ENCODE results near the gene PPA2.
A peak's percentile ranks its signal among the peaks of the same experiment; 100 is the strongest.

PPA2 gene

DNA sequence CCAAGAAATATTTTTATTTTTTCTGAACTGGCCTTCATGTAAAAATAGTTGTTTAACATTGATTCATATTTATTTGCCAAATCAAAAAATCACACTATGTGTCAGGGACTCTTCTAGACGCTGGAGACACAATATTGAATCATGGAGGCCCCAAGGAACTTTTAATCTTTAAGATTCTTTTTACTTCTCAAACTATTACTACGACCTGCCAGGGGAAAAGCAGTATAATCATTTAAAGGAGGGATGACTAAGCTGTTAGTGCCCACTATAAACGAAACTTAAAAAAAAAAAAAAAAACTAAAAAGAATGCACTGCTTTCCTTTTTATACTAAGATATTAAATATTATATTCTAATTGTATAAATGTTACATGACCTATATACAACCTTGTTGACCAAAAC lies 84.7 kb downstream of the PPA2 start:
- no peak for TF ChIP-seq YY1 (IDR thresholded peaks at IDR 0.05; ENCODE audit: low read depth)
- TF ChIP-seq TAF1 (IDR thresholded peaks at IDR 0.05; ENCODE audit: low read depth) = no peak
- no peak for TF ChIP-seq RAD21 (IDR thresholded peaks at IDR 0.05; ENCODE audit: low read depth)
- TF ChIP-seq TEAD4 (IDR thresholded peaks at IDR 0.05) = no peak
- TF ChIP-seq, protein P1, sequence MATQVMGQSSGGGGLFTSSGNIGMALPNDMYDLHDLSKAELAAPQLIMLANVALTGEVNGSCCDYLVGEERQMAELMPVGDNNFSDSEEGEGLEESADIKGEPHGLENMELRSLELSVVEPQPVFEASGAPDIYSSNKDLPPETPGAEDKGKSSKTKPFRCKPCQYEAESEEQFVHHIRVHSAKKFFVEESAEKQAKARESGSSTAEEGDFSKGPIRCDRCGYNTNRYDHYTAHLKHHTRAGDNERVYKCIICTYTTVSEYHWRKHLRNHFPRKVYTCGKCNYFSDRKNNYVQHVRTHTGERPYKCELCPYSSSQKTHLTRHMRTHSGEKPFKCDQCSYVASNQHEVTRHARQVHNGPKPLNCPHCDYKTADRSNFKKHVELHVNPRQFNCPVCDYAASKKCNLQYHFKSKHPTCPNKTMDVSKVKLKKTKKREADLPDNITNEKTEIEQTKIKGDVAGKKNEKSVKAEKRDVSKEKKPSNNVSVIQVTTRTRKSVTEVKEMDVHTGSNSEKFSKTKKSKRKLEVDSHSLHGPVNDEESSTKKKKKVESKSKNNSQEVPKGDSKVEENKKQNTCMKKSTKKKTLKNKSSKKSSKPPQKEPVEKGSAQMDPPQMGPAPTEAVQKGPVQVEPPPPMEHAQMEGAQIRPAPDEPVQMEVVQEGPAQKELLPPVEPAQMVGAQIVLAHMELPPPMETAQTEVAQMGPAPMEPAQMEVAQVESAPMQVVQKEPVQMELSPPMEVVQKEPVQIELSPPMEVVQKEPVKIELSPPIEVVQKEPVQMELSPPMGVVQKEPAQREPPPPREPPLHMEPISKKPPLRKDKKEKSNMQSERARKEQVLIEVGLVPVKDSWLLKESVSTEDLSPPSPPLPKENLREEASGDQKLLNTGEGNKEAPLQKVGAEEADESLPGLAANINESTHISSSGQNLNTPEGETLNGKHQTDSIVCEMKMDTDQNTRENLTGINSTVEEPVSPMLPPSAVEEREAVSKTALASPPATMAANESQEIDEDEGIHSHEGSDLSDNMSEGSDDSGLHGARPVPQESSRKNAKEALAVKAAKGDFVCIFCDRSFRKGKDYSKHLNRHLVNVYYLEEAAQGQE (IDR thresholded peaks at IDR 0.05; ENCODE audit: low read depth) = no peak
- TF ChIP-seq CREB1 (IDR thresholded peaks at IDR 0.05; ENCODE audit: low read depth) = no peak

DNA sequence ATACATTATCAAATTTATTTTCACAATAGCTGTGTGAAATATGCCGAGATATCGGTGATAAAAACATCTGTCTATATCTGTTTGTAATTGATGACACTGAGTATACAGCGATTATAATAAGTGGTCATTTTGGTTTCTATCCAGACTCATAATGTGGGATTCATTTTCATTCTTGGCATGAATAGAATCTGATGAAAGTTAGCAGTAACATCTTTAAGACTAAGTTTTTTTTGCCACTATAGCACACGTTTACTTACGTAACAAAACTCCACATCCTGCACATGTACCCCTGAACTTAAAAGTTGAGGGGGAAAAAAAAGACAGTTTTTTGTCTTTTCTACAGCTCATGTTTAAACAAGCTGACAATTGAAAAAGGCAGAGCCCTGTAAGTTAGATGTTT lies 86.4 kb downstream of the PPA2 start:
- TF ChIP-seq EP300 (IDR thresholded peaks at IDR 0.05; ENCODE audit: borderline replicate concordance) (no peak), NFIC (IDR thresholded peaks at IDR 0.05) (no peak), TEAD4 (IDR thresholded peaks at IDR 0.05) (no peak), CEBPB (IDR thresholded peaks at IDR 0.05) (no peak), CREB1 (IDR thresholded peaks at IDR 0.05; ENCODE audit: low read depth) (no peak), RAD21 (IDR thresholded peaks at IDR 0.05; ENCODE audit: low read depth) (no peak), YY1 (IDR thresholded peaks at IDR 0.05; ENCODE audit: low read depth) (no peak), FOXM1 (IDR thresholded peaks at IDR 0.05; ENCODE audit: borderline replicate concordance, low read depth) (no peak), TCF12 (IDR thresholded peaks at IDR 0.05; ENCODE audit: low read depth) (no peak), TAF1 (IDR thresholded peaks at IDR 0.05; ENCODE audit: low read depth) (no peak), ZBTB7A (IDR thresholded peaks at IDR 0.05; ENCODE audit: low read depth) (no peak), EGR1 (IDR thresholded peaks at IDR 0.05) (no peak)
- TF ChIP-seq, protein P1 (IDR thresholded peaks at IDR 0.05; ENCODE audit: low read depth) = no peak
- TF ChIP-seq, protein P2, sequence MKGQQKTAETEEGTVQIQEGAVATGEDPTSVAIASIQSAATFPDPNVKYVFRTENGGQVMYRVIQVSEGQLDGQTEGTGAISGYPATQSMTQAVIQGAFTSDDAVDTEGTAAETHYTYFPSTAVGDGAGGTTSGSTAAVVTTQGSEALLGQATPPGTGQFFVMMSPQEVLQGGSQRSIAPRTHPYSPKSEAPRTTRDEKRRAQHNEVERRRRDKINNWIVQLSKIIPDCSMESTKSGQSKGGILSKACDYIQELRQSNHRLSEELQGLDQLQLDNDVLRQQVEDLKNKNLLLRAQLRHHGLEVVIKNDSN (IDR thresholded peaks at IDR 0.05) = no peak
- TF ChIP-seq, protein P3, sequence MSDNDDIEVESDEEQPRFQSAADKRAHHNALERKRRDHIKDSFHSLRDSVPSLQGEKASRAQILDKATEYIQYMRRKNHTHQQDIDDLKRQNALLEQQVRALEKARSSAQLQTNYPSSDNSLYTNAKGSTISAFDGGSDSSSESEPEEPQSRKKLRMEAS (IDR thresholded peaks at IDR 0.05) = no peak

DNA sequence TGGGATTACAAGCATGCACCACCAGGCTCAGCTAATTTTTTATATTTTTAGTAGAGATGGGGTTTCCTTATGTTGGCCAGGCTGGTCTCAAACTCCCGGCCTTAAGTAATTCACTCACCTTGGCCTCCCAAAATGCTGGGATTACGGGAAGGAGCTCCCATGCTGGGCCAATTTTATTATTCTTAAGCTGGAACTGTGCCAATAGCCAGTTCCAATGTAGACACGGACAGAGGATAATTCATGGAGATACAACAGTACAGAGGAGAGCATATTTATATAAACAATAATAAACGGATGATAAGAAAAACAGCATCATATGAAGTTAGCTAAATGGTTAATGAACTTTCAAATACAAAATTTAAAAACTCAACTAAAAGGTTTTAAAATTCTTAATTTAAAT lies 87.8 kb downstream of the PPA2 start:
- 0 out of 2 replicates have a peak, but pooled peaks have one; percentile 13 for TF ChIP-seq NFIC (IDR thresholded peaks at IDR 0.05)
- TF ChIP-seq, protein P3 (IDR thresholded peaks at IDR 0.05) = no peak

DNA sequence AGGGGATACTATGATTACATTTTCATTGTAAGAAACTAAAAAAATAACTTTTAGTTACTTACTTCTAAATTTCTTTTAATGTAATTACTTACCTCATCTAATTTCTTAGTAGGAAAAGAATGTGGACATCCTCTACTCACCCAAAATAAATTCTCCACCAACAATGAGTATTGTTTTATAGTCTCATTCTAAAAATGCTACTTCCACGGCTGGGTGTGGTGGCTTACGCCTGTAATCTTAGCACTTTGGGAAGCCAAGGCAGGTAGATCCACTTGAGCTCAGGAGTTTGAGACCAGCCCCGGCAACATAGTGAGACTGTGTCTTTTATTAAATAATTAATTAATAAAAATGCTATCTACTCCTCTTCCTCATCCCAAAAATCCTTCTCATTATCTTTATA lies 99.8 kb downstream of the PPA2 start:
- TF ChIP-seq FOXM1 (IDR thresholded peaks at IDR 0.05; ENCODE audit: borderline replicate concordance, low read depth) = no peak
- no peak for TF ChIP-seq TCF12 (IDR thresholded peaks at IDR 0.05; ENCODE audit: low read depth)
- TF ChIP-seq, protein P2 (IDR thresholded peaks at IDR 0.05) = no peak
- TF ChIP-seq EGR1 (IDR thresholded peaks at IDR 0.05) = no peak

DNA sequence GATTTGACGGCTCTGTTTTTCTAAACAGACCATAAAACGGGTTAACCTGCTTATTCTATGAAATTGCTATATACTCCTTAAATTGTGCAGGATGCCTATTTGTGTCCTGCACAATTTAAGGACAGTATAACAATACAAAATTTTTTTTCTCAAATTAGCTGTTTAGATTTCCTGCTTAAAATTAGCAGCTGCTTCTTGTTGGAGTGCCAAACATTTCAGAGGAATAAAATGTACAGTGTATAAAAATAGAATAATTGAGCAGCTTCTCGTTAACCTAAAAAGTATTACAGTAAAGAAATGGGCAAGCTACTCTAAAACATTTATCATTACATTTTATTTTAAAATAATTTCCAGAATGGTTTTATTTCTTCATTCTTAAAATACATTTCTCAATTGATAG lies 100.5 kb downstream of the PPA2 start:
- TF ChIP-seq, protein P2 (IDR thresholded peaks at IDR 0.05) = no peak
- no peak for TF ChIP-seq TAF1 (IDR thresholded peaks at IDR 0.05; ENCODE audit: low read depth)
- TF ChIP-seq, protein P1 (IDR thresholded peaks at IDR 0.05; ENCODE audit: low read depth) = no peak
- TF ChIP-seq, protein P3 (IDR thresholded peaks at IDR 0.05) = no peak
- no peak for TF ChIP-seq NFIC (IDR thresholded peaks at IDR 0.05)
- no peak for TF ChIP-seq TCF12 (IDR thresholded peaks at IDR 0.05; ENCODE audit: low read depth)
- TF ChIP-seq RAD21 (IDR thresholded peaks at IDR 0.05; ENCODE audit: low read depth) = no peak
- no peak for TF ChIP-seq CREB1 (IDR thresholded peaks at IDR 0.05; ENCODE audit: low read depth)
- no peak for TF ChIP-seq FOXM1 (IDR thresholded peaks at IDR 0.05; ENCODE audit: borderline replicate concordance, low read depth)
- no peak for TF ChIP-seq ZBTB7A (IDR thresholded peaks at IDR 0.05; ENCODE audit: low read depth)
- no peak for TF ChIP-seq YY1 (IDR thresholded peaks at IDR 0.05; ENCODE audit: low read depth)
- TF ChIP-seq CEBPB (IDR thresholded peaks at IDR 0.05) = no peak
- TF ChIP-seq EGR1 (IDR thresholded peaks at IDR 0.05) = no peak
- TF ChIP-seq EP300 (IDR thresholded peaks at IDR 0.05; ENCODE audit: borderline replicate concordance) = no peak

All from Ishikawa (cell line).